Measurements from ENCODE around the gene CPOX. TPM values are rescaled to one million over a fixed set of nuclear protein-coding genes. Genes with fewer than 3 reads are reported as not detected.

The CPOX gene
- total RNA-seq, 3 donors from 2014 or later, result 16.2 to 17.9 (median 17.6) TPM

DNA sequence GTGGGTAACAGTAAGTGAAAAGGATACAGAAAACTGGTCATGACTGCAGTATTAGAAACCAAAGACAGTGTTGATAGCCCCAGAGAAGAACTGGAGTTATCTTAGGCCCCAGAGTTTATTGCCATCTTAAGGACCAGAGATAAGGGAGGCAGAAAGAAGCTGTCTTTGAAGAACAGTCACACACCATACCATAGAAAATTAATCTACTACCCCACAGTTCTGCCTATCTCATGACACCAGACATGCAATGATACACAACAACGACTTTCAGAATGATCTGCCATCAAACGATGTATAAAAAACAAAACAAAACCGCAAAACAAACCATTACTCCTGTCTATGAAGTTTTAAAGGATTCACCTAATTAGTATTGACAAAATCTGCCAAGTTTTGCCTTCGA lies 9.6 kb downstream of the CPOX start:
- intact Hi-C loops (cut with DNase I, micrococcal nuclease), result no loop called here
- DNase-seq (no peak), ATAC-seq (no peak)
- Histone ChIP-seq H3K4me1 (ENCODE audit: low read depth) (no peaks in the 10 kb centered on the region), H3K9me3 (no peaks in the 10 kb centered on the region), H3K4me3 (no peak overlapping the region), H3K36me3 (ENCODE audit: low read depth) (no peaks in the 10 kb centered on the region)
- TF ChIP-seq, protein P1, sequence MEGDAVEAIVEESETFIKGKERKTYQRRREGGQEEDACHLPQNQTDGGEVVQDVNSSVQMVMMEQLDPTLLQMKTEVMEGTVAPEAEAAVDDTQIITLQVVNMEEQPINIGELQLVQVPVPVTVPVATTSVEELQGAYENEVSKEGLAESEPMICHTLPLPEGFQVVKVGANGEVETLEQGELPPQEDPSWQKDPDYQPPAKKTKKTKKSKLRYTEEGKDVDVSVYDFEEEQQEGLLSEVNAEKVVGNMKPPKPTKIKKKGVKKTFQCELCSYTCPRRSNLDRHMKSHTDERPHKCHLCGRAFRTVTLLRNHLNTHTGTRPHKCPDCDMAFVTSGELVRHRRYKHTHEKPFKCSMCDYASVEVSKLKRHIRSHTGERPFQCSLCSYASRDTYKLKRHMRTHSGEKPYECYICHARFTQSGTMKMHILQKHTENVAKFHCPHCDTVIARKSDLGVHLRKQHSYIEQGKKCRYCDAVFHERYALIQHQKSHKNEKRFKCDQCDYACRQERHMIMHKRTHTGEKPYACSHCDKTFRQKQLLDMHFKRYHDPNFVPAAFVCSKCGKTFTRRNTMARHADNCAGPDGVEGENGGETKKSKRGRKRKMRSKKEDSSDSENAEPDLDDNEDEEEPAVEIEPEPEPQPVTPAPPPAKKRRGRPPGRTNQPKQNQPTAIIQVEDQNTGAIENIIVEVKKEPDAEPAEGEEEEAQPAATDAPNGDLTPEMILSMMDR (IDR thresholded peaks at IDR 0.05), result no peak

DNA sequence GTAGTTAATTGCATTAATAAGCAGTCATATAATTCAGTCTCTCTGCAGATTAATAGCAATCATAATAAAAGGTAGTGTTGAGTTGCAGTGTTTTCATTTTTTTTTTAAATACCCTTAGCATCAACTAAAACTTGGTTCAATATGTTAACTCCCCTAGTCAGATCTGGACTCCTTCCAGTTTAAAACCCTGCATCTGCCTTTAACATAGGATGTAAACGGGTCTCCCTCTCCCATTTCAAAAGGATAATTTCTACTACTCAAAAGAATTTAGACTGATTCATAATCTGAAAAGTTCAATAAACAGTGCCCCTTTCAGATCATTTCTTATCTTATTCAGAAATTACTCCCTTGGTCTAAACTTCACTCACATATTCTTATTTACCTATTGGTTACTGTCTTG lies 11.4 kb downstream of the CPOX start:
- no peak for DNase-seq
- Histone ChIP-seq H3K4me3 (no peak overlapping the region), H3K9me3 (no peaks in the 10 kb centered on the region), H3K4me1 (ENCODE audit: low read depth) (no peaks in the 10 kb centered on the region), H3K36me3 (ENCODE audit: low read depth) (no peaks in the 10 kb centered on the region)
- intact Hi-C loops (cut with DNase I, micrococcal nuclease), result no loop called here
- TF ChIP-seq, protein P1 (IDR thresholded peaks at IDR 0.05), result no peak
- ATAC-seq, result no peak

DNA sequence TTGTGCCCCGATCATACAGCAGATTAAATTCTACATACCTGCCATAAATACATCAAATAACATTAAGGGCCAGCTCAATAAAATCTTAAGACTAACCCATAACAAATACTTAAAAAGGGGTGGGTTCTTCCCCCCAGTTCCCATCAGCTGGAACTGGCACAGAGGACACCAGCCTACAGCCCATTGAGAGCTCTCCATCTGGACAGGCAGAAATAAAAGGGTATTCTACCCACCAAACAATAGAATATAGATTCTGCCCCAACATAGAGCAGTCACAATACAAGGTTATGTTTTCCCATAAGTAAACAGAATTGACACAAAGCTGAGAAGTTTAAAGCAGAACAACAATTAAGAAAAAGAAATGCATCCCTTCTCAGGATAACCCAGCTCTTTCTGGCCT lies 11.9 kb downstream of the CPOX start:
- H3K4me3 ChIP-seq, result no peak overlapping the region
- TF ChIP-seq, protein P1 (IDR thresholded peaks at IDR 0.05), result no peak
- H3K9me3 ChIP-seq, result no peaks in the 10 kb centered on the region
- ATAC-seq (no peak), DNase-seq (no peak)
- intact Hi-C loops (cut with DNase I, micrococcal nuclease), result no loop called here
- no peaks in the 10 kb centered on the region for H3K36me3 ChIP-seq (ENCODE audit: low read depth)
- no peaks in the 10 kb centered on the region for H3K4me1 ChIP-seq (ENCODE audit: low read depth)

DNA sequence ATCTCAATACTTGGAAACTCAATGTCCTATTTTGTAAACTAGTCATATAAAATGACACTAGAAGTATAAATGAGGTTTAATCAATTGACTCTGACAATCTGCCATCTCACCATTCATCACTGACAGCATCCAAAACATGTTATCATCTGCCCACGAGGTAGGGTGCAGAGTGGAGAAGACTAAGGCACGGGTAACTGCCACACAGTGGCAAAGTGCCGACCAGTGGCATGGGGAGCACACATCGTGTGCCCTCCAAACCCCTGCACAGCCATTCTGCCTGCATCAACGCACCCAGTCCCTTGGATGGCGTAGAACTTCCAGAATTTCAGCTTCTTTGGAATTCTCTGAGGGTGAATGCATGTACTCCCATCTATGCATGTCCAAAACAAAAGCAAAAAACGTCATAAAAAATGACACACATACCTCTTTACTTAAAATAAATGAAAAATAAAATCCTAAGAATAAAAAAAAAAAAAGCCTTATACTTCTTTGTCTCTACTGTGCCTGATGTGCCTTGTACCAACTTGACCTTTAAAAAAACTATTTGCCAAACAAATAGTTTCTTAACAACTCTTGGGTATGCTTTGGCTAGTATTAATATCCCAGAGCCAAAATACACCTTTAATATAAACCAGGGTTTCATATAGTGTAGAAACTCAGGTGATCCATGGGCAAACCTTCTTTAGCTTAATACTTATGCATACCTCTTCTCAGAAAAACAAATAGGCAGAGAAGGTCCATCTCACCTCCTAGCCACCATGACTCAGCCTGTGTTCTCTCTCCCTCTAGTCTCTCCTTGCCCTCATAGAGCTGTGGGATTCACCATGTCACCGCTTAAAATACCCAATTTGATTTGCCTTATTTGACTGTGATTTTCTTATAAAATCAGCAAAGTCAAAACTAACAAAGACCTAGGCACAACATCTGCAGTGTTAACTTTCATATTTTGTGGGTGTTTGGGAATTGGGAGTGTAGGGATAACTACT lies 12.7 kb downstream of the CPOX start:
- DNase-seq (no peak), ATAC-seq (no peak)
- no peak overlapping the region for H3K4me3 ChIP-seq
- TF ChIP-seq, protein P1 (IDR thresholded peaks at IDR 0.05), result no peak
- H3K36me3 ChIP-seq (ENCODE audit: low read depth), result no peaks in the 10 kb centered on the region
- intact Hi-C loops (cut with DNase I, micrococcal nuclease), result no loop called here
- no peaks in the 10 kb centered on the region for H3K9me3 ChIP-seq
- no peaks in the 10 kb centered on the region for H3K4me1 ChIP-seq (ENCODE audit: low read depth)

DNA sequence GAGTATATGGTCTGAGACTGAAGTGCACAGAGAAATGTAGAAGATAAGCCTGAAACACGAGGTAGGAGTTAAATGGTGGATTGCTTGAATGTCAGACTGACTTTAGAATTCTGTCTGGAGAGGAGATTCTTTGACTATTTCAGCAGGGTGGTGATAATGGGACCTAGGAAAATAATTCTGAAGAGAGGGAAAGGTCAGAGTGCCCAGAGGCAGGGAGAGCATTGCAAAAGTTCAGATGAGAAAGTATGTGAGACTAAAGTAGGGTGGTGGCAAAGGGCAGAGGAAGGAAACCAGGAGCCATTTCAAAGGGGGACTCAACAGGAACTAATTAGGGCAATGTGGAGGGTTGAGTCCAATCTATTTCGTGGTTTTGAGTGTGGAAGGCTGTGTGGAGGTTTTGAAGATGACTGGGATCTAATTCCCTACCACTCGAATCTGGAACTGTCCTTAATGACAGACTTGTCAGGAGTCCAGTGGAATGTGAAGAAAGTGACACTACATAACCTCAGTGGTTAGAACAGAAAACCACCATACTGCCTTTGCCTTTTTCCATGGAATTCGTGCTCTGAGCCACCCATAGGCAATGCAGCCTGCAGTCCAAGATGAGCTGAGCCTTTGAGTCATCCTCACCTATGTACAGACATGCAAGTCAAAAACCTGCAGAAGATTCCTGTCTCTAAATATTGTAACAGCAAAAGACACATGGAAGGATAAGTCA lies 16.1 kb downstream of the CPOX start:
- ATAC-seq, result no peak
- H3K4me1 ChIP-seq (ENCODE audit: low read depth), result no peaks in the 10 kb centered on the region
- intact Hi-C loops (cut with DNase I, micrococcal nuclease), result no loop called here
- no peaks in the 10 kb centered on the region for H3K36me3 ChIP-seq (ENCODE audit: low read depth)
- TF ChIP-seq, protein P1 (IDR thresholded peaks at IDR 0.05), result no peak
- H3K4me3 ChIP-seq, result no peak overlapping the region
- no peak for DNase-seq
- H3K9me3 ChIP-seq, result no peaks in the 10 kb centered on the region
